ENCODE results near the gene SLC38A5.
"Not testable (repeated sequence)": the region's sequence is repeated elsewhere in the genome, so short reads cannot be mapped to it uniquely, and the experiment has no call there.

SLC38A5 gene

GRCh38 chrX:48433713-48434112 lies 36.3 kb downstream of the SLC38A5 start:
- not testable (repeated sequence) for H3K36me3 Mint-ChIP-seq; H3K4me3 Mint-ChIP-seq; DNase-seq (ENCODE audit: low spot score in 2 of 2); H3K9me3 Mint-ChIP-seq; H3K27me3 Mint-ChIP-seq; H3K4me1 Mint-ChIP-seq; ATAC-seq (ENCODE audit: low read depth); H3K27ac Mint-ChIP-seq

- H3K9me3 Mint-ChIP-seq; DNase-seq (ENCODE audit: low spot score in 2 of 2); H3K4me1 Mint-ChIP-seq; ATAC-seq (ENCODE audit: low read depth); H3K27ac Mint-ChIP-seq; H3K4me3 Mint-ChIP-seq; H3K27me3 Mint-ChIP-seq; H3K36me3 Mint-ChIP-seq: not testable (repeated sequence)
These were observed 39.9 kb downstream of the SLC38A5 start for GRCh38 chrX:48430166-48430565.

- DNase-seq (ENCODE audit: low spot score in 2 of 2), result not testable (repeated sequence)
These were observed 40.5 kb downstream of the SLC38A5 start for GRCh38 chrX:48429606-48430005.

GRCh38 chrX:48427027-48427716 lies 42.9 kb downstream of the SLC38A5 start:
- H3K4me3 Mint-ChIP-seq, result not testable (repeated sequence)

More at GRCh38 chrX:48429606-48430005, 40.5 kb downstream of the SLC38A5 start:
- H3K4me3 Mint-ChIP-seq; H3K27ac Mint-ChIP-seq; ATAC-seq (ENCODE audit: low read depth); H3K36me3 Mint-ChIP-seq; H3K9me3 Mint-ChIP-seq; H3K27me3 Mint-ChIP-seq; H3K4me1 Mint-ChIP-seq: not testable (repeated sequence)

GRCh38 chrX:48411860-48412259 lies 58.2 kb downstream of the SLC38A5 start, which contains the start of gene SSX4B:
Gene SSX4B, minus strand, starts transcription at chrX:48411960. Its CDS starts 588 bp downstream, at chrX:48411372.
- H3K4me3 Mint-ChIP-seq; H3K9me3 Mint-ChIP-seq; H3K4me1 Mint-ChIP-seq; ATAC-seq (ENCODE audit: low read depth); H3K36me3 Mint-ChIP-seq; H3K27me3 Mint-ChIP-seq; DNase-seq (ENCODE audit: low spot score in 2 of 2); H3K27ac Mint-ChIP-seq: not testable (repeated sequence)

More at GRCh38 chrX:48427027-48427716, 42.9 kb downstream of the SLC38A5 start:
- H3K36me3 Mint-ChIP-seq; ATAC-seq (ENCODE audit: low read depth); H3K27me3 Mint-ChIP-seq; H3K4me1 Mint-ChIP-seq; DNase-seq (ENCODE audit: low spot score in 2 of 2); H3K27ac Mint-ChIP-seq; H3K9me3 Mint-ChIP-seq: not testable (repeated sequence)

All from memory B cell (primary cell).